Stimulated activated memory B cell treated with anti-CD40 and anti-IgM and Interleukin-4, amounts not matched to agents 10 μg/mL and 1 μg/mL and 100 μg/mL, for 72 hours (primary cell): ENCODE results near the gene SCTR.

ENCODE experiments used
- ATAC-seq: fragments of 150-1000 bp; cut with Tn5 transposase; 2 replicates; pipeline ENCODE4 v1.10.0; 2021
- H3K27ac Mint-ChIP-seq: one replicate; pipeline ENCODE4 v1.8.0; 2022; ENCODE audit warnings: mild to moderate bottlenecking, mixed read lengths
- H3K27me3 Mint-ChIP-seq: one replicate; pipeline ENCODE4 v1.8.0; 2022; ENCODE audit warnings: mixed read lengths
- H3K36me3 Mint-ChIP-seq: one replicate; pipeline ENCODE4 v1.8.0; 2022; ENCODE audit warnings: mixed read lengths
- H3K4me1 Mint-ChIP-seq: one replicate; pipeline ENCODE4 v1.8.0; 2022; ENCODE audit warnings: mixed read lengths
- H3K4me3 Mint-ChIP-seq: one replicate; pipeline ENCODE4 v1.8.0; 2022; ENCODE audit warnings: mild to moderate bottlenecking, moderate library complexity, mixed read lengths
- H3K9me3 Mint-ChIP-seq: one replicate; pipeline ENCODE4 v1.8.0; 2022; ENCODE audit warnings: mixed read lengths

SCTR gene

GRCh38 chr2:119461811-119462210, 62.5 kb downstream of the SCTR start:
- Mint-ChIP-seq H3K4me3 (no peak overlapping the region), H3K9me3 (no peaks in the 10 kb centered on the region), H3K4me1 (no peaks in the 10 kb centered on the region), H3K27me3 (peaks cover 14% of the 10 kb centered on the region), H3K27ac (no peak overlapping the region), H3K36me3 (no peaks in the 10 kb centered on the region)
- ATAC-seq, result no peak

- H3K9me3 Mint-ChIP-seq, result peaks cover 6% of the 10 kb centered on the region
- ATAC-seq, result no peak
- H3K27ac Mint-ChIP-seq, result no peak overlapping the region
Measured at GRCh38 chr2:119460076-119460475, 64.2 kb downstream of the SCTR start.

GRCh38 chr2:119455066-119455718, 69.1 kb downstream of the SCTR start:
- peaks cover 6% of the 10 kb centered on the region for H3K9me3 Mint-ChIP-seq
- no peaks in the 10 kb centered on the region for H3K4me1 Mint-ChIP-seq
- H3K27me3 Mint-ChIP-seq, result peaks cover 77% of the 10 kb centered on the region
- no peak for ATAC-seq
- no peaks in the 10 kb centered on the region for H3K36me3 Mint-ChIP-seq
- no peak overlapping the region for H3K27ac Mint-ChIP-seq
- no peak overlapping the region for H3K4me3 Mint-ChIP-seq

More at GRCh38 chr2:119460076-119460475, 64.2 kb downstream of the SCTR start:
- peaks cover 32% of the 10 kb centered on the region for H3K27me3 Mint-ChIP-seq
- H3K4me3 Mint-ChIP-seq, result no peak overlapping the region
- no peaks in the 10 kb centered on the region for H3K36me3 Mint-ChIP-seq
- no peaks in the 10 kb centered on the region for H3K4me1 Mint-ChIP-seq

- Mint-ChIP-seq H3K4me3 (no peak overlapping the region), H3K27me3 (peaks cover 73% of the 10 kb centered on the region), H3K27ac (no peak overlapping the region), H3K36me3 (no peaks in the 10 kb centered on the region), H3K9me3 (peaks cover 6% of the 10 kb centered on the region), H3K4me1 (no peaks in the 10 kb centered on the region)
- ATAC-seq, result no peak
Measured at GRCh38 chr2:119453972-119454593, 70.2 kb downstream of the SCTR start.

- Mint-ChIP-seq H3K4me1 (no peaks in the 10 kb centered on the region), H3K9me3 (peaks cover 6% of the 10 kb centered on the region), H3K27me3 (peaks cover 91% of the 10 kb centered on the region), H3K4me3 (no peak overlapping the region), H3K36me3 (no peaks in the 10 kb centered on the region), H3K27ac (no peak overlapping the region)
- ATAC-seq, result no peak
Measured at GRCh38 chr2:119451336-119452050, 72.8 kb downstream of the SCTR start.

- Mint-ChIP-seq H3K9me3 (no peaks in the 10 kb centered on the region), H3K27ac (no peak overlapping the region), H3K27me3 (peaks cover 86% of the 10 kb centered on the region), H3K4me3 (no peak overlapping the region), H3K4me1 (no peaks in the 10 kb centered on the region), H3K36me3 (no peaks in the 10 kb centered on the region)
- no peak for ATAC-seq
Measured at GRCh38 chr2:119449521-119449920, 74.8 kb downstream of the SCTR start.

GRCh38 chr2:119448427-119449141, 75.7 kb downstream of the SCTR start:
- no peak for ATAC-seq
- H3K27me3 Mint-ChIP-seq, result peaks cover 78% of the 10 kb centered on the region
- H3K4me1 Mint-ChIP-seq, result no peaks in the 10 kb centered on the region
- H3K9me3 Mint-ChIP-seq, result no peaks in the 10 kb centered on the region
- H3K27ac Mint-ChIP-seq, result no peak overlapping the region
- H3K4me3 Mint-ChIP-seq, result no peak overlapping the region
- no peaks in the 10 kb centered on the region for H3K36me3 Mint-ChIP-seq

- H3K9me3 Mint-ChIP-seq, result no peaks in the 10 kb centered on the region
Measured at GRCh38 chr2:119446037-119446436, 78.2 kb downstream of the SCTR start.

GRCh38 chr2:119442850-119443249, 81.4 kb downstream of the SCTR start:
- Mint-ChIP-seq H3K36me3 (no peaks in the 10 kb centered on the region), H3K27ac (no peak overlapping the region), H3K27me3 (peaks cover 49% of the 10 kb centered on the region), H3K4me3 (no peak overlapping the region), H3K9me3 (no peaks in the 10 kb centered on the region), H3K4me1 (no peaks in the 10 kb centered on the region)
- no peak for ATAC-seq

More at GRCh38 chr2:119446037-119446436, 78.2 kb downstream of the SCTR start:
- Mint-ChIP-seq H3K4me1 (no peaks in the 10 kb centered on the region), H3K4me3 (no peak overlapping the region), H3K27me3 (peaks cover 52% of the 10 kb centered on the region), H3K27ac (no peak overlapping the region), H3K36me3 (no peaks in the 10 kb centered on the region)
- no peak for ATAC-seq

- Mint-ChIP-seq H3K36me3 (no peaks in the 10 kb centered on the region), H3K4me3 (no peak overlapping the region), H3K27ac (no peak overlapping the region), H3K4me1 (no peaks in the 10 kb centered on the region), H3K27me3 (peaks cover 49% of the 10 kb centered on the region), H3K9me3 (no peaks in the 10 kb centered on the region)
- no peak for ATAC-seq
Measured at GRCh38 chr2:119442226-119442619, 82.1 kb downstream of the SCTR start.

GRCh38 chr2:119441376-119442225, 82.7 kb downstream of the SCTR start:
- Mint-ChIP-seq H3K4me1 (no peaks in the 10 kb centered on the region), H3K36me3 (no peaks in the 10 kb centered on the region), H3K4me3 (no peak overlapping the region), H3K27me3 (peaks cover 48% of the 10 kb centered on the region), H3K9me3 (no peaks in the 10 kb centered on the region), H3K27ac (no peak overlapping the region)
- ATAC-seq, result no peak

- H3K4me1 Mint-ChIP-seq, result no peaks in the 10 kb centered on the region
- no peaks in the 10 kb centered on the region for H3K9me3 Mint-ChIP-seq
- no peaks in the 10 kb centered on the region for H3K36me3 Mint-ChIP-seq
- no peak overlapping the region for H3K4me3 Mint-ChIP-seq
- peaks cover 48% of the 10 kb centered on the region for H3K27me3 Mint-ChIP-seq
- H3K27ac Mint-ChIP-seq, result no peak overlapping the region
- no peak for ATAC-seq
Measured at GRCh38 chr2:119440873-119441272, 83.4 kb downstream of the SCTR start.

- Mint-ChIP-seq H3K36me3 (no peaks in the 10 kb centered on the region), H3K4me3 (no peak overlapping the region), H3K27me3 (peaks cover 48% of the 10 kb centered on the region)
Measured at GRCh38 chr2:119440501-119440870, 83.8 kb downstream of the SCTR start.

GRCh38 chr2:119439574-119440500, 84.4 kb downstream of the SCTR start:
- Mint-ChIP-seq H3K9me3 (no peaks in the 10 kb centered on the region), H3K36me3 (no peaks in the 10 kb centered on the region), H3K4me1 (peaks cover 4% of the 10 kb centered on the region), H3K4me3 (no peak overlapping the region), H3K27ac (no peak overlapping the region), H3K27me3 (peaks cover 51% of the 10 kb centered on the region)
- no peak for ATAC-seq

More at GRCh38 chr2:119440501-119440870, 83.8 kb downstream of the SCTR start:
- H3K27ac Mint-ChIP-seq, result no peak overlapping the region
- no peaks in the 10 kb centered on the region for H3K9me3 Mint-ChIP-seq
- ATAC-seq, result no peak
- H3K4me1 Mint-ChIP-seq, result peaks cover under 1% of the 10 kb centered on the region
